ENCODE measurements around the gene SORCS3. TPM values are rescaled to one million over a fixed set of nuclear protein-coding genes. Genes with fewer than 3 reads are reported as not detected.

SORCS3 gene
- total RNA-seq, 1 experiment from 2014 or later = not detected

- no peaks in the 10 kb centered on the region for H3K4me1 ChIP-seq (ENCODE audit: control insufficient read depth, insufficient read depth, low read length)
- H3K36me3 ChIP-seq (ENCODE audit: control insufficient read depth, insufficient read depth, low read length) = no peaks in the 10 kb centered on the region
- H3K9me3 ChIP-seq (ENCODE audit: control insufficient read depth, insufficient read depth, low read depth, low read length) = no peaks in the 10 kb centered on the region
- DNase-seq (ENCODE audit: low read depth, low spot score) = no peak
- no peak overlapping the region for H3K27ac ChIP-seq (ENCODE audit: low read length)
- in situ Hi-C loops (cut with HindIII; ENCODE audit: low pct_unique_long_range_greater_than_20kb, low sequenced_read_pairs) (no loop called here), intact Hi-C loops (cut with micrococcal nuclease; ENCODE audit: unreplicated experiment) (no loop called here)
- no TSS peak for BruUV-seq (replicated peaks)
- H3K27me3 ChIP-seq (ENCODE audit: control insufficient read depth, insufficient read depth, low read length) = peaks cover 2% of the 10 kb centered on the region; the same call in 1 of the 2 replicates
- no peak for ATAC-seq
- ChIA-PET POLR2A (no interaction called here), CTCF (no interaction called here)
- H3K4me3 ChIP-seq (ENCODE audit: low read depth in 2 of 2, low read length in 2 of 2) = no peak overlapping the region
- TF ChIP-seq TCF7L2 (IDR thresholded peaks at IDR 0.05; ENCODE audit: low read depth, low read length) = no peak
- TF ChIP-seq SIN3A (IDR thresholded peaks at IDR 0.05; ENCODE audit: borderline replicate concordance, insufficient read depth, low read depth, low read length) = no peak
- no peak for TF ChIP-seq POLR2AphosphoS5 (IDR thresholded peaks at IDR 0.05; ENCODE audit: low read depth, low read length)
- TF ChIP-seq, protein P1, sequence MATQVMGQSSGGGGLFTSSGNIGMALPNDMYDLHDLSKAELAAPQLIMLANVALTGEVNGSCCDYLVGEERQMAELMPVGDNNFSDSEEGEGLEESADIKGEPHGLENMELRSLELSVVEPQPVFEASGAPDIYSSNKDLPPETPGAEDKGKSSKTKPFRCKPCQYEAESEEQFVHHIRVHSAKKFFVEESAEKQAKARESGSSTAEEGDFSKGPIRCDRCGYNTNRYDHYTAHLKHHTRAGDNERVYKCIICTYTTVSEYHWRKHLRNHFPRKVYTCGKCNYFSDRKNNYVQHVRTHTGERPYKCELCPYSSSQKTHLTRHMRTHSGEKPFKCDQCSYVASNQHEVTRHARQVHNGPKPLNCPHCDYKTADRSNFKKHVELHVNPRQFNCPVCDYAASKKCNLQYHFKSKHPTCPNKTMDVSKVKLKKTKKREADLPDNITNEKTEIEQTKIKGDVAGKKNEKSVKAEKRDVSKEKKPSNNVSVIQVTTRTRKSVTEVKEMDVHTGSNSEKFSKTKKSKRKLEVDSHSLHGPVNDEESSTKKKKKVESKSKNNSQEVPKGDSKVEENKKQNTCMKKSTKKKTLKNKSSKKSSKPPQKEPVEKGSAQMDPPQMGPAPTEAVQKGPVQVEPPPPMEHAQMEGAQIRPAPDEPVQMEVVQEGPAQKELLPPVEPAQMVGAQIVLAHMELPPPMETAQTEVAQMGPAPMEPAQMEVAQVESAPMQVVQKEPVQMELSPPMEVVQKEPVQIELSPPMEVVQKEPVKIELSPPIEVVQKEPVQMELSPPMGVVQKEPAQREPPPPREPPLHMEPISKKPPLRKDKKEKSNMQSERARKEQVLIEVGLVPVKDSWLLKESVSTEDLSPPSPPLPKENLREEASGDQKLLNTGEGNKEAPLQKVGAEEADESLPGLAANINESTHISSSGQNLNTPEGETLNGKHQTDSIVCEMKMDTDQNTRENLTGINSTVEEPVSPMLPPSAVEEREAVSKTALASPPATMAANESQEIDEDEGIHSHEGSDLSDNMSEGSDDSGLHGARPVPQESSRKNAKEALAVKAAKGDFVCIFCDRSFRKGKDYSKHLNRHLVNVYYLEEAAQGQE (IDR thresholded peaks at IDR 0.05; ENCODE audit: insufficient read depth in 1 of 2, low read depth in 2 of 2, low read length in 1 of 2) = no peak
- TF ChIP-seq, protein P2, sequence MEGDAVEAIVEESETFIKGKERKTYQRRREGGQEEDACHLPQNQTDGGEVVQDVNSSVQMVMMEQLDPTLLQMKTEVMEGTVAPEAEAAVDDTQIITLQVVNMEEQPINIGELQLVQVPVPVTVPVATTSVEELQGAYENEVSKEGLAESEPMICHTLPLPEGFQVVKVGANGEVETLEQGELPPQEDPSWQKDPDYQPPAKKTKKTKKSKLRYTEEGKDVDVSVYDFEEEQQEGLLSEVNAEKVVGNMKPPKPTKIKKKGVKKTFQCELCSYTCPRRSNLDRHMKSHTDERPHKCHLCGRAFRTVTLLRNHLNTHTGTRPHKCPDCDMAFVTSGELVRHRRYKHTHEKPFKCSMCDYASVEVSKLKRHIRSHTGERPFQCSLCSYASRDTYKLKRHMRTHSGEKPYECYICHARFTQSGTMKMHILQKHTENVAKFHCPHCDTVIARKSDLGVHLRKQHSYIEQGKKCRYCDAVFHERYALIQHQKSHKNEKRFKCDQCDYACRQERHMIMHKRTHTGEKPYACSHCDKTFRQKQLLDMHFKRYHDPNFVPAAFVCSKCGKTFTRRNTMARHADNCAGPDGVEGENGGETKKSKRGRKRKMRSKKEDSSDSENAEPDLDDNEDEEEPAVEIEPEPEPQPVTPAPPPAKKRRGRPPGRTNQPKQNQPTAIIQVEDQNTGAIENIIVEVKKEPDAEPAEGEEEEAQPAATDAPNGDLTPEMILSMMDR (IDR thresholded peaks at IDR 0.05) = no peak
Observed at GRCh38 chr10:104683567-104683966, 42.5 kb downstream of the SORCS3 start.

DNA sequence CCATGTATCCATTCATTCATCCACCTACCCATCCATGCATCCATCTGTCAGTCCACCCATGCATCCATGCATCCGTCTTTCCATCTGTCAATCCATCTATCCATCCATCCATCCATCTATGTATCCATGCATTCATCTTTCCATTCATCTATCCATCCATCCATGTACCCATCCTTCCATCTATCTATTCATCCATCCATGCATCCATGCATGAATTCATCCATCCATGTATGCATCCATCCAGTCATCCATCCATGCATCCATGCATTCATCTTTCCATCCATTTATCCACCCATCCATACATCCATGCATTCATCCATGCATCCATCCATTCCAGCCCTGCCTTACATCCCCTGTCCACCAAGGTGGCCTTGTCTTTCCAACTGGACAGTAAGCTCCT is 45.7 kb downstream of the SORCS3 start:
- in situ Hi-C loops (cut with HindIII; ENCODE audit: low pct_unique_long_range_greater_than_20kb, low sequenced_read_pairs) = no loop called here
- CTCF ChIA-PET = no interaction called here
- intact Hi-C loops (cut with micrococcal nuclease; ENCODE audit: unreplicated experiment) = no loop called here
- Histone ChIP-seq H3K4me3 (ENCODE audit: low read depth in 2 of 2, low read length in 2 of 2) (no peak overlapping the region), H3K27ac (ENCODE audit: low read length) (no peak overlapping the region), H3K9me3 (ENCODE audit: control insufficient read depth, insufficient read depth, low read depth, low read length) (no peaks in the 10 kb centered on the region), H3K27me3 (ENCODE audit: control insufficient read depth, insufficient read depth, low read length) (peaks cover 2% of the 10 kb centered on the region; the same call in 1 of the 2 replicates), H3K36me3 (ENCODE audit: control insufficient read depth, insufficient read depth, low read length) (no peaks in the 10 kb centered on the region), H3K4me1 (ENCODE audit: control insufficient read depth, insufficient read depth, low read length) (no peaks in the 10 kb centered on the region)
- POLR2A ChIA-PET = no interaction called here
- TF ChIP-seq, protein P1 (IDR thresholded peaks at IDR 0.05; ENCODE audit: insufficient read depth in 1 of 2, low read depth in 2 of 2, low read length in 1 of 2) = no peak
- no peak for TF ChIP-seq TCF7L2 (IDR thresholded peaks at IDR 0.05; ENCODE audit: low read depth, low read length)
- TF ChIP-seq, protein P2 (IDR thresholded peaks at IDR 0.05) = no peak
- ATAC-seq = no peak
- no peak for DNase-seq (ENCODE audit: low read depth, low spot score)
- no TSS peak for BruUV-seq (replicated peaks)
